ENCODE measurements around the gene ZMAT2. TPM values are rescaled to one million over a fixed set of nuclear protein-coding genes. Genes with fewer than 3 reads are reported as not detected.
"Not testable (repeated sequence)": the region's sequence is repeated elsewhere in the genome, so short reads cannot be mapped to it uniquely, and the experiment has no call there.

The ZMAT2 gene
- total and polyA plus RNA-seq, 4 donors: 36.5 to 109 (median 102) TPM

DNA sequence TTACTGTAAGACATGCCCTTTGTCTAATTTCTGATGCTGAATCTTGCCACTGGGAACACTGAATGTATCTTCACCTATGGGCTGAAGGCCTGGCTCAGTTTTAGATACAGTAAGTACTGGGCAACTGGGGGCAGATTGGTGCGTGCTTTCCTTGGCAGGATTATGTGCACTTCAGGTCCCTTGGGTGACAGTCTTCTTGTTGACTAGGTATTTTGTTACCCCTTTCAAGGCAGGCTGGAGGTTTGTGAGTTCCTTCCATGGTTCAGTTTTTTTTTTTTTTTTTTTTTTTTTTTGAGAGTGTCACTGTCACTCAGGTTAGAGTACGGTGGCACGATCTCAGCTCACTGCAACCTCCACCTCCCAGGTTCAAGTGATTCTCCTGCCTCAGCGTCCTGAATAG, 7.6 kb downstream of the ZMAT2 start:
- DNase-seq (ENCODE audit: low read depth in 4 of 6, low spot score in 6 of 6): no peak
- 83% methylated on average over 1 of the region's 4 CpGs for WGBS (ENCODE audit: insufficient coverage)
- Histone ChIP-seq H3K27me3 (ENCODE audit: control insufficient read depth, insufficient read depth, low read length) (peaks cover 9% of the 10 kb centered on the region), H3K4me3 (ENCODE audit: low read depth, low read length) (no peak overlapping the region), H3K4me1 (ENCODE audit: control insufficient read depth, insufficient read depth, low read length) (no peaks in the 10 kb centered on the region), H3K36me3 (ENCODE audit: control insufficient read depth, insufficient read depth, low read length) (peaks cover 33% of the 10 kb centered on the region), H3K27ac (ENCODE audit: low read depth, low read length) (no peak overlapping the region), H3K9me3 (ENCODE audit: control insufficient read depth, insufficient read depth, low read length) (no peaks in the 10 kb centered on the region)

GRCh38 chr5:140708787-140709186, 8.5 kb downstream of the ZMAT2 start:
- not testable (repeated sequence) for H3K27ac ChIP-seq (ENCODE audit: low read depth, low read length)
- WGBS (ENCODE audit: insufficient coverage): no CpG with 5 or more reads among the region's 9 CpGs

GRCh38 chr5:140710899-140711552, 10.8 kb downstream of the ZMAT2 start:
- H3K36me3 ChIP-seq (ENCODE audit: control insufficient read depth, insufficient read depth, low read length): peaks cover 11% of the 10 kb centered on the region
- peaks cover 9% of the 10 kb centered on the region for H3K27me3 ChIP-seq (ENCODE audit: control insufficient read depth, insufficient read depth, low read length)
- peak overlapping the region; percentile 61 for H3K27ac ChIP-seq (ENCODE audit: low read depth, low read length)
- peak overlapping the region; percentile 47 for H3K4me3 ChIP-seq (ENCODE audit: low read depth, low read length)
- H3K4me1 ChIP-seq (ENCODE audit: control insufficient read depth, insufficient read depth, low read length): no peaks in the 10 kb centered on the region
- no peaks in the 10 kb centered on the region for H3K9me3 ChIP-seq (ENCODE audit: control insufficient read depth, insufficient read depth, low read length)
- DNase-seq (ENCODE audit: low read depth in 4 of 6, low spot score in 6 of 6): peak in 5 of 6 donors; percentile 38 to 85 (median 71)
- WGBS (ENCODE audit: insufficient coverage): 5% methylated on average over 20 of the region's 27 CpGs

More at GRCh38 chr5:140708787-140709186, 8.5 kb downstream of the ZMAT2 start:
- not testable (repeated sequence) for H3K9me3 ChIP-seq (ENCODE audit: control insufficient read depth, insufficient read depth, low read length); H3K4me1 ChIP-seq (ENCODE audit: control insufficient read depth, insufficient read depth, low read length); H3K4me3 ChIP-seq (ENCODE audit: low read depth, low read length); DNase-seq (ENCODE audit: low read depth in 4 of 6, low spot score in 6 of 6); H3K27me3 ChIP-seq (ENCODE audit: control insufficient read depth, insufficient read depth, low read length)
- H3K36me3 ChIP-seq (ENCODE audit: control insufficient read depth, insufficient read depth, low read length): peaks cover 26% of the 10 kb centered on the region

DNA sequence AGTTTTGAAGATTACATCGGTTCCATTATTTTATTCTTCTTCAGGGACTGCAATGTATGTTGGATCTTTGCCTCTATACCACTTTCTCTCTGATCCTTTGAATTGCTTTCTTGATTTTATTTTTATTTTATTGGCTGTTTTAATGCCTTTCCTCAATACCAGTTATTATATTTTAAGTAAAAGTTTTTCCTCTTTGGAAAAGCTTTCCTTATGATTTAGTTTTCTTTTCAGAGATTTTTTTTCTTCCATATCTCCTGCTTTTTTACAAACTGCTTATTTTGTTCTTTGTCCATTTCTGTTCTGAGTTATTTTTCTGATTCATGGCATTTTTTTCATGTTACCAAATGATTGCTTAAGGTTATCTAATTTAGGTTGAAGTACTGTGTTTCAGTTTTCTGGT, 11.5 kb downstream of the ZMAT2 start:
- Histone ChIP-seq H3K27ac (ENCODE audit: low read depth, low read length) (no peak overlapping the region), H3K9me3 (ENCODE audit: control insufficient read depth, insufficient read depth, low read length) (no peaks in the 10 kb centered on the region), H3K4me1 (ENCODE audit: control insufficient read depth, insufficient read depth, low read length) (no peaks in the 10 kb centered on the region), H3K4me3 (ENCODE audit: low read depth, low read length) (no peak overlapping the region), H3K27me3 (ENCODE audit: control insufficient read depth, insufficient read depth, low read length) (peaks cover 9% of the 10 kb centered on the region), H3K36me3 (ENCODE audit: control insufficient read depth, insufficient read depth, low read length) (peaks cover 6% of the 10 kb centered on the region)
- DNase-seq (ENCODE audit: low read depth in 4 of 6, low spot score in 6 of 6): no peak
- no CpG with 5 or more reads among the region's 1 CpG for WGBS (ENCODE audit: insufficient coverage)

GRCh38 chr5:140713562-140714094, 13.4 kb downstream of the ZMAT2 start:
- Histone ChIP-seq H3K4me1 (ENCODE audit: control insufficient read depth, insufficient read depth, low read length) (no peaks in the 10 kb centered on the region), H3K27ac (ENCODE audit: low read depth, low read length) (no peak overlapping the region), H3K4me3 (ENCODE audit: low read depth, low read length) (no peak overlapping the region), H3K27me3 (ENCODE audit: control insufficient read depth, insufficient read depth, low read length) (peaks cover 9% of the 10 kb centered on the region), H3K9me3 (ENCODE audit: control insufficient read depth, insufficient read depth, low read length) (no peaks in the 10 kb centered on the region), H3K36me3 (ENCODE audit: control insufficient read depth, insufficient read depth, low read length) (no peaks in the 10 kb centered on the region)
- WGBS (ENCODE audit: insufficient coverage): 100% methylated on average over 1 of the region's 1 CpG
- DNase-seq (ENCODE audit: low read depth in 4 of 6, low spot score in 6 of 6): no peak

GRCh38 chr5:140716238-140716637, 16.0 kb downstream of the ZMAT2 start:
- H3K36me3 ChIP-seq (ENCODE audit: control insufficient read depth, insufficient read depth, low read length); H3K27me3 ChIP-seq (ENCODE audit: control insufficient read depth, insufficient read depth, low read length); DNase-seq (ENCODE audit: low read depth in 4 of 6, low spot score in 6 of 6); H3K9me3 ChIP-seq (ENCODE audit: control insufficient read depth, insufficient read depth, low read length); H3K4me3 ChIP-seq (ENCODE audit: low read depth, low read length); H3K4me1 ChIP-seq (ENCODE audit: control insufficient read depth, insufficient read depth, low read length); H3K27ac ChIP-seq (ENCODE audit: low read depth, low read length): not testable (repeated sequence)
- 100% methylated on average over 1 of the region's 2 CpGs for WGBS (ENCODE audit: insufficient coverage)

DNA sequence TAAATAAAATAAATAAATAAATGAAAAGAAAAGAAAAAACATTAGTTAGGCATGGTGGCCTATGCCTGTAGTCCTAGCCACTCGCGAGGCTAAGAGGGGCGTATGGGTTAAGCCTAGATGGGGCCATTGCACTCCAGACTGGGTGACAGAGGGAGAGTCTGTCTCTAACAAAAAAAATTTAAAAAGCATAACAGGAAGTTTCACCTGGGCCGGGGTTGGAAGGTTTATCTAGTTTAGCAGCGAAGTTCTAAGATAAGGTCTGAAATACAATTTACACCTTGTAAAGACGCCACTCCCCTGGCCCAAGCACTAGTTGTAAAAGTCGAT, 18.0 kb downstream of the ZMAT2 start:
- Histone ChIP-seq H3K36me3 (ENCODE audit: control insufficient read depth, insufficient read depth, low read length) (no peaks in the 10 kb centered on the region), H3K27ac (ENCODE audit: low read depth, low read length) (no peak overlapping the region), H3K4me1 (ENCODE audit: control insufficient read depth, insufficient read depth, low read length) (no peaks in the 10 kb centered on the region), H3K4me3 (ENCODE audit: low read depth, low read length) (no peak overlapping the region), H3K27me3 (ENCODE audit: control insufficient read depth, insufficient read depth, low read length) (peaks cover 6% of the 10 kb centered on the region), H3K9me3 (ENCODE audit: control insufficient read depth, insufficient read depth, low read length) (no peaks in the 10 kb centered on the region)
- 76% methylated on average over 5 of the region's 7 CpGs for WGBS (ENCODE audit: insufficient coverage)
- no peak for DNase-seq (ENCODE audit: low read depth in 4 of 6, low spot score in 6 of 6)

- not testable (repeated sequence) for H3K27me3 ChIP-seq (ENCODE audit: control insufficient read depth, insufficient read depth, low read length); H3K27ac ChIP-seq (ENCODE audit: low read depth, low read length); DNase-seq (ENCODE audit: low read depth in 4 of 6, low spot score in 6 of 6); H3K4me1 ChIP-seq (ENCODE audit: control insufficient read depth, insufficient read depth, low read length); H3K9me3 ChIP-seq (ENCODE audit: control insufficient read depth, insufficient read depth, low read length); H3K4me3 ChIP-seq (ENCODE audit: low read depth, low read length); H3K36me3 ChIP-seq (ENCODE audit: control insufficient read depth, insufficient read depth, low read length)
- WGBS (ENCODE audit: insufficient coverage): 41% methylated on average over 4 of the region's 6 CpGs
Measured at GRCh38 chr5:140720738-140721137, 20.5 kb downstream of the ZMAT2 start.

DNA sequence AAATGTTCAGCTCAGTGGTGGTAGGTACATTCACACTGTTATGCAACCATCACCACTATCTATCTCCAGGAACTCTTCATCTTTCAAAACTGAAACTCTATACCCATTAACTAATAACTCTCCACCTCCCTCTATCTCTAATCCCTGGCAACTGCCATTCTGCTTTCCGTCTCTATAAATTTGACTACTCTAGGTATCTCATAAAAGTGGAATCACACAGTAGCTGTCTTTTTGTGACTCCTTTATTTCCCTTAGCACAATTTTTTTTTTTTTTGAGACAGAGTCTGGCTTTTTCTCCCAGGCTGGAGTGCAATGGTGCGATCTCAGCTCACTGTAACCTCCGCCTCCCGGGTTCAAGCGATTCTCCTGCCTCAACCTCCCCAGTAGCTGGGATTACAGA, 21.1 kb downstream of the ZMAT2 start:
- not testable (repeated sequence) for H3K4me1 ChIP-seq (ENCODE audit: control insufficient read depth, insufficient read depth, low read length); H3K27ac ChIP-seq (ENCODE audit: low read depth, low read length); DNase-seq (ENCODE audit: low read depth in 4 of 6, low spot score in 6 of 6); H3K36me3 ChIP-seq (ENCODE audit: control insufficient read depth, insufficient read depth, low read length); H3K4me3 ChIP-seq (ENCODE audit: low read depth, low read length); H3K9me3 ChIP-seq (ENCODE audit: control insufficient read depth, insufficient read depth, low read length); H3K27me3 ChIP-seq (ENCODE audit: control insufficient read depth, insufficient read depth, low read length)
- 86% methylated on average over 1 of the region's 5 CpGs for WGBS (ENCODE audit: insufficient coverage)

DNA sequence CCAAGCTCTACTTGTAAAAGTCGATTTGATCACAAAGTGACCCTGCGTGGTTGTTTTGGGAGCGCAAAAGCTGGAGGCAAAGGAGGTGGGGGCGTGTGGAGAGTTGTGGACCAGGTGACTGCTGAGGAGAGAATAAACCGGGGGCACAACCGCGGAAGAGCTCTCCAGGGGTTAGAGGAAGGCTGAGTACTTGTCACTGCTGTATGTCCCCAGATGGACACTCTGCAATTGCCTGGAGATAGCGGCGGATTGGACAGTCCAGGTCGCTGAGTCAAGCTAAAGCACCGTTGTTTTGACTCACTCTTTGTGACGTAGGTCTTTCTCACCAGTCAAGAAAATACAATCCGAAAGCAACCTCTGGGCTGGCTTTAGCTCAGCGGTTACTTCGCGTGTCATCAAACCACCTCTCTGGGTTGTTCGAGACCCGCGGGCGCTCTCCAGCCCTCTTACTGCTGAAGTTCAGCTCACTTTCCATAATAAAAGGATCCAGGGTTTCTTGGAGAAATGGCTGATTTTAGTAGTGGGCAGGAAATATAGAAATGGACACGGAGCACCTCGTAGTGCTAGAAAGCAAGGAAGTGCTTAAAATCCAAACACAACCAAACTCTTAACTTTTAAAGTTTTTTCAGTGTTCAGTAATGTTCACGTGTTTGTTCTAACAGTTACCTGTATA, 25.7 kb downstream of the ZMAT2 start:
- WGBS (ENCODE audit: insufficient coverage): 14% methylated on average over 13 of the region's 23 CpGs
- Histone ChIP-seq H3K4me1 (ENCODE audit: control insufficient read depth, insufficient read depth, low read length) (no peaks in the 10 kb centered on the region), H3K27ac (ENCODE audit: low read depth, low read length) (no peak overlapping the region), H3K4me3 (ENCODE audit: low read depth, low read length) (no peak overlapping the region), H3K9me3 (ENCODE audit: control insufficient read depth, insufficient read depth, low read length) (no peaks in the 10 kb centered on the region), H3K36me3 (ENCODE audit: control insufficient read depth, insufficient read depth, low read length) (no peaks in the 10 kb centered on the region), H3K27me3 (ENCODE audit: control insufficient read depth, insufficient read depth, low read length) (peaks cover 11% of the 10 kb centered on the region)
- peak in 3 of 6 donors; percentile 15 to 57 (median 53) for DNase-seq (ENCODE audit: low read depth in 4 of 6, low spot score in 6 of 6)
